Fibroblast of the aortic adventitia (primary cell): ENCODE data around the gene VSTM1. TPM values are rescaled to one million over a fixed set of nuclear protein-coding genes. Genes with fewer than 3 reads are reported as not detected.
"Not testable (repeated sequence)": the region's sequence is repeated elsewhere in the genome, so short reads cannot be mapped to it uniquely, and the experiment has no call there.

ENCODE experiments used
- DNase-seq: peaks from one replicate; pipeline ENCODE4 v3.0.0-alpha.2; 2010; ENCODE audit warnings: low read depth
- H3K4me3 ChIP-seq: 2 replicates; pipeline ENCODE4 v1.5.1; 2011; ENCODE audit warnings: low read depth, mild to moderate bottlenecking, control low read depth, low read length, moderate library complexity
- total RNA-seq: library from RNA; depleted of rRNA; stranded (reverse); fragments of >200 nt; gene quantifications from 2 replicates; pipeline ENCODE4 v1.2.3, GENCODE V29; 2012; ENCODE audit warnings: low replicate concordance
- TF ChIP-seq, protein P1 (sequence below): IDR thresholded peaks from 2 replicates; pipeline ENCODE4 v1.5.1; 2011; ENCODE audit warnings: mild to moderate bottlenecking, low read length, control low read depth, inconsistent platforms; ENCODE audit not compliant: insufficient read depth

VSTM1 gene
- total RNA-seq, 1 donor: not detected

DNA sequence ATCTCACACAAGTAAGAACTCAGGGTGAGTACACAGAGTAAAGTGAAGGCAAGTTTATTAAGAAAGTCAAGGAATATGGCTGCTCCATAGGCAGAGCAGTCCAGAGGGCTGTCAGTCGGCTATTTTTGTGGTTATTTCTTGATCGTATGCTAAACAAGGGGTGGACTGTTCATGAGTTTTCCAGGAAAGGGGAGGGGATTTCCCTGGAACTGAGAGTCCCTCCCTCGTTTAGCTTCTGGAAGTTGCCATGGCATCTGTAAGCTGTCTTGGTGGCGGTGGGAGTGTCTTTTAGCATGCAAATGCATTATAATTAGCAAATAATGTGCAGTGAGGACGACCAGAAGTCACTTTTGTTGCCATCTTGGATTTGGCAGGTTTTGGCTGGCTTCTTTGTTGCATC lies 5.8 kb upstream of the VSTM1 start:
- no peak for DNase-seq
- TF ChIP-seq, protein P1, sequence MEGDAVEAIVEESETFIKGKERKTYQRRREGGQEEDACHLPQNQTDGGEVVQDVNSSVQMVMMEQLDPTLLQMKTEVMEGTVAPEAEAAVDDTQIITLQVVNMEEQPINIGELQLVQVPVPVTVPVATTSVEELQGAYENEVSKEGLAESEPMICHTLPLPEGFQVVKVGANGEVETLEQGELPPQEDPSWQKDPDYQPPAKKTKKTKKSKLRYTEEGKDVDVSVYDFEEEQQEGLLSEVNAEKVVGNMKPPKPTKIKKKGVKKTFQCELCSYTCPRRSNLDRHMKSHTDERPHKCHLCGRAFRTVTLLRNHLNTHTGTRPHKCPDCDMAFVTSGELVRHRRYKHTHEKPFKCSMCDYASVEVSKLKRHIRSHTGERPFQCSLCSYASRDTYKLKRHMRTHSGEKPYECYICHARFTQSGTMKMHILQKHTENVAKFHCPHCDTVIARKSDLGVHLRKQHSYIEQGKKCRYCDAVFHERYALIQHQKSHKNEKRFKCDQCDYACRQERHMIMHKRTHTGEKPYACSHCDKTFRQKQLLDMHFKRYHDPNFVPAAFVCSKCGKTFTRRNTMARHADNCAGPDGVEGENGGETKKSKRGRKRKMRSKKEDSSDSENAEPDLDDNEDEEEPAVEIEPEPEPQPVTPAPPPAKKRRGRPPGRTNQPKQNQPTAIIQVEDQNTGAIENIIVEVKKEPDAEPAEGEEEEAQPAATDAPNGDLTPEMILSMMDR: no peak
- no peak overlapping the region for H3K4me3 ChIP-seq

DNA sequence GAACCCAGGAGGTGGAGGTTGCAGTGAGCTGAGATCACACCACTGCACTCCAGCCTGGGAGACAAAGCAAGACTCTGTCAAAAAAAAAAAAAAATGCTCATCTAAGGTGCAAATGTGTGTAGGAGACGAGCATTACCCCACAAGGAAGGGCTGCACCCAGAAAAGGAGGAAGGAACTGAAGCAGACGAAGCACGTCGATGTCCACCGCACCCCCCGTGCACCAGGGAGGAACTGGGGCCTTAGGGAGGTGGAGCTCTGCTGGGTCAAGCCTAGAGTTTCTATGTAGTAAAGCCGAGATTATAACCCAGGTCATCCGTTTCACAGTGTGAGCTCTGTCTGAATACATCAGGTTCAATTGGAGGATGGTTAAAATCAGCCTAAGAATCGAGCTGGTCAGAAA lies 1.1 kb downstream of the VSTM1 start:
- no peak overlapping the region for H3K4me3 ChIP-seq
- TF ChIP-seq, protein P1: no peak
- no peak for DNase-seq

DNA sequence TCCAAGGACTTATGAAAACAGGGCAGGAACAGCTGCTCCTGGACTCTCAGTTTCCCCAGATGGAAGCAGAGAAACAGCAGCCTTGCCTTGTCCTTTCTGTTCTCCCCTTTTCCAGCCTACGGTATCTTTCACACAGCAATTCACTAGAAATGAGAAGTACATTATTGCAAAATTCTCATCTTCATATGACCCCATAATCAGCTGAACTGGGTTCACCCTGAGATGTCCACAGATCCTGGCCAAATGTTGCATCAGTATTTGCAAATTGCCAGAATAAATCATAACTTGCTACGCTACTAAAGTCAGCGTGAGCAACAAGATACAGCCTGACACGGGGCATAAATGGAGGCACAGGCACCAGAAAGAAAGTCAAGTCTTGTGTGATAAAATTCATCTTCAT lies 16.1 kb downstream of the VSTM1 start:
- no peak for DNase-seq
- no peak overlapping the region for H3K4me3 ChIP-seq
- TF ChIP-seq, protein P1: no peak

DNA sequence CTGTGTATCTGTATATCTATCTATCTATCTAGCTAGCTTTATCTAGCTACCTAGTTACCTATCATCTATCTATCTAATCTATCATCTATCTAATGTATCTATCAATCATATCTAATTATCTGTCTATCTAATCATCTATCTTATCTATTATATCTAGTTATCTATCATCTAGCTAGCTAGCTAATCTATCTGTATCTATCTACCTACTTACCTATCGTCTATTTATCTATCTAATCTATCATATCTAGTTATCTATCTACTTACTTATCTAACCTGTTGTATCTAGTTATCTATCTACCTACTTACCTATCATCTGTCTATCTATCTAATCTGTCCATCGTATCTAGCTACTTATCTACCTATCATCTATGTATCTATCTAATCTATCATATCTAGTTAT lies 17.9 kb downstream of the VSTM1 start:
- TF ChIP-seq, protein P1: no peak
- no peak for DNase-seq
- H3K4me3 ChIP-seq: no peak overlapping the region

DNA sequence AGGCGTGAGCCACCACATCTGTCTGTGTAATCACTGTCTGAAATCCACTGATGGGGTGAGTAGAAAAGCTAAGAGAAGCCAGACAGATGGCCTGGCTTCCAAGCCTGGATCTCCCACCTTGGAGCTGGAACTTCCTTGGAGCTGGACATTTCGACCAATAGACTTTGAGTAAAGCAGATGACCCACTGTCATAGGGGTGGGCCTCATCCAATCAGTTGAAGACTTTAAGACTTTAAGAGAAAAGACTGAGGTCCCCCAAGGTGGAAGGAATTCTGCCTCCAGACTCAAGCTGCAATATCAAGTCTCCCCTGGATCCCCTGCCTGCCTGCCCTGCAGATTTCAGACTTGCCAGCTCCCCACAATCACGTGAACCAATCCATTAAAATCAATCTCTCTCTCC lies 20.7 kb downstream of the VSTM1 start:
- DNase-seq: no peak
- TF ChIP-seq, protein P1: no peak
- no peak overlapping the region for H3K4me3 ChIP-seq

DNA sequence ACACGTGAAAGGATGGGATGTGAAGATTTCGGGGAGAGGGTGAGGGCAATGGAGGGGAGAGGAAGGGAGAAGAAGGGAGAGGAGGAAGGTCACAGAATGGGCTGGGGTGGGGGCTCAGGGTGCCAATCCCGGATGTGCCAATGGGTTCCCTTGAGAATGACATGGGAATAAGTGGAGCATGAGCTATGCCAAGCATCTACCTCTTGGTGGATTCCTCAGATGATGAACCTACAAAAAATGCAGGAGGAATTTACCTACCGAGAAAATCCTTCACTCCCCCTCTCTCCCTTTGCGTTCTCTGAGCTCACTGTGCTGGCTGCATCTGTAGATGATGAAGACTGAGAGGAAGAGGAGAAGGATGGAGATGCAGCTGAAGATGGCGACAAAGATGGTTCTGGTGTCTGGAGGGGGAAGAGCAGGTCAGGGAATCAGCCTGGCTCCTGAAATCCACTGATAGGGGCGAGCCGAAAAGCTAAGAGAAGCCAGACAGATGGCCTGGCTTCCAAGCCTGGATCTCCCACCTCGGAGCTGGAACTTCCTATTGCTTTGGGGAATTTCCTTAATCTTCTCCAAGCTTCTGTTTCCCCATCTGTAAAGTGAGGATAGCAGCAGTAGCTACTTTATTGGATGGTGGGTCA lies 21.6 kb downstream of the VSTM1 start:
- TF ChIP-seq, protein P1: no peak
- DNase-seq: no peak

DNA sequence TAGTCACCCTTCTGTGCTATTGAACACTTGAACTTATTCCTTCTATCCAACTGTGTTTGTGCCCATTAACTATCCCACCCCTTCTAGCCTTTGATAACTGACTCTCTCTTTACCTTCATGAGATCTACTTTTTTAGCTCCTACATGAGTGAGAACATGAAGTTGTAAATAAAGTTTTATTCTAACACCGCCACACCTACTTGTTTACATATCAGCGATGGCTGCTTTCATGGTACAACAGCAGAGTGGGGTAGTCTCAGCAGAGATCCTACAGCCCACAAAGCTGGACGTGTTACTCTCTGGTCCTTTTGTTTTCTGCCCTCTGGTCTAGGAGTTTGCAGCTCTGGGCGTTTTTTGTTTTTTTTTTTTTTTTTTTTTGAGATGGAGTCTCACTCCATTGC lies 23.7 kb downstream of the VSTM1 start:
- no peak for DNase-seq
- TF ChIP-seq, protein P1: no peak
- no peak overlapping the region for H3K4me3 ChIP-seq

More for the DNA sequence above, 21.6 kb downstream of the VSTM1 start:
- H3K4me3 ChIP-seq: no peak overlapping the region

DNA sequence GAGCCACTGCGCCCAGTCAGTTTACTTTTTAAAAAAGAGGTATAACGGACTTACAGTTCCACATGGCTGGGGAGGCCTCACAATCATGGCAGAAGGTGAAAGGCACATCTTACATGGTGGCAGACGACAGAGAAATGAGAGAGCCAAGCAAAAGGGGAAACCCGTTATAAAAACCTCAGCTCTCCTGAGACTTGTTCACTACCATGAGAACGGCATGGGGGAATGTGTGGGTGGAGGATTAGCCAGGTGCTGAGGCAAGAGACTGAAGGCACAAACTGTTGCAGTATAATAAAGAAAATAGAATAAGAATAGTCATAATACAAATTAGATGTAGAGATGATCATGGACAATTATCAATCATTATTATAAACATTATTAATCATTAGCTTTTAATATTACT lies 27.2 kb downstream of the VSTM1 start:
- H3K4me3 ChIP-seq, DNase-seq: not testable (repeated sequence)
